ENCODE results near the gene ELMO1.
"Not testable (repeated sequence)": the region's sequence is repeated elsewhere in the genome, so short reads cannot be mapped to it uniquely, and the experiment has no call there.

Gene ELMO1

GRCh38 chr7:36982766-36983165 lies 465.9 kb downstream of the ELMO1 start:
- no peak for DNase-seq (ENCODE audit: low read depth in 2 of 2)

- DNase-seq (ENCODE audit: low read depth in 2 of 2) = no peak
Observed at GRCh38 chr7:36979810-36980248, 468.8 kb downstream of the ELMO1 start.

DNA sequence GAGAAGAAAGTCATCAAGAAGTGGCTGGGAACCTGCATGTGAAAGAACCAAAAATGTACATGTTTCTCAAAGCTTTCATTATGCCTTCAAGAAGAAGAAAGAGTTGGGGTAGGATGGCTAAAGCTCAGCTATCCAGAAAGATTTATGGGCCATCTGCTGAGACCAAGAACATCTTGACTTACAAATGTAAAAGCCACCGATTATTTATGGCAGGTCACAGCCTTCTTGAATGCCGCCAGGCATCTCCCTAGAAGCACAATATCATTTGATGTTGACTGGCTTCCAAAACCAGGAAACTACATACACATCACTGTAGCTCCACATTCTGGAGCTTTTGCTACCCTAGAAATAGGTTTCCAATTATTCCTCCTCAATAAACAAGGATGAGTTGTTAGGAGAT lies 470.2 kb downstream of the ELMO1 start:
- no peak for DNase-seq (ENCODE audit: low read depth in 2 of 2)

DNA sequence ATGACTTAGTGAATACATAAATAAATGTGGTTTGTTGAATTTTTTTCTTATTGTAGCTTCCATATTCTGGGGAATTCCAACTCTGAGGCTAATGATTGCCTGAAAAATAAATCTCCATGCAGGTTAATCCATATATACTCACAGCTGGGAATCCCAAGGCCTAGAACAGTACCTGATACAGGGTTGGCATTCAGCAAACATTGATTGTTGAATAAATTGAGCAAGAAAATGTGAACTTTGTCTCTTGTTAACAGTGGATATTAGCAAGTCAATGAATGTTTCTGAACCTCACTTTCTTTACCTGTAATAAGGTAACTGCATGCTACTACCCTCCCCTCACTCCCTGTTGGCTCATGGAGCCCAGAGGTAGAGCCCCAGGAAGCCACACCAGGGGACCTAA lies 470.8 kb downstream of the ELMO1 start:
- DNase-seq (ENCODE audit: low read depth in 2 of 2) = no peak

GRCh38 chr7:36973534-36973933 lies 475.1 kb downstream of the ELMO1 start:
- DNase-seq (ENCODE audit: low read depth in 2 of 2) = not testable (repeated sequence)

GRCh38 chr7:36972140-36972518 lies 476.5 kb downstream of the ELMO1 start:
- DNase-seq (ENCODE audit: low read depth in 2 of 2) = no peak

GRCh38 chr7:36971515-36972139 lies 477.0 kb downstream of the ELMO1 start:
- DNase-seq (ENCODE audit: low read depth in 2 of 2) = no peak

DNA sequence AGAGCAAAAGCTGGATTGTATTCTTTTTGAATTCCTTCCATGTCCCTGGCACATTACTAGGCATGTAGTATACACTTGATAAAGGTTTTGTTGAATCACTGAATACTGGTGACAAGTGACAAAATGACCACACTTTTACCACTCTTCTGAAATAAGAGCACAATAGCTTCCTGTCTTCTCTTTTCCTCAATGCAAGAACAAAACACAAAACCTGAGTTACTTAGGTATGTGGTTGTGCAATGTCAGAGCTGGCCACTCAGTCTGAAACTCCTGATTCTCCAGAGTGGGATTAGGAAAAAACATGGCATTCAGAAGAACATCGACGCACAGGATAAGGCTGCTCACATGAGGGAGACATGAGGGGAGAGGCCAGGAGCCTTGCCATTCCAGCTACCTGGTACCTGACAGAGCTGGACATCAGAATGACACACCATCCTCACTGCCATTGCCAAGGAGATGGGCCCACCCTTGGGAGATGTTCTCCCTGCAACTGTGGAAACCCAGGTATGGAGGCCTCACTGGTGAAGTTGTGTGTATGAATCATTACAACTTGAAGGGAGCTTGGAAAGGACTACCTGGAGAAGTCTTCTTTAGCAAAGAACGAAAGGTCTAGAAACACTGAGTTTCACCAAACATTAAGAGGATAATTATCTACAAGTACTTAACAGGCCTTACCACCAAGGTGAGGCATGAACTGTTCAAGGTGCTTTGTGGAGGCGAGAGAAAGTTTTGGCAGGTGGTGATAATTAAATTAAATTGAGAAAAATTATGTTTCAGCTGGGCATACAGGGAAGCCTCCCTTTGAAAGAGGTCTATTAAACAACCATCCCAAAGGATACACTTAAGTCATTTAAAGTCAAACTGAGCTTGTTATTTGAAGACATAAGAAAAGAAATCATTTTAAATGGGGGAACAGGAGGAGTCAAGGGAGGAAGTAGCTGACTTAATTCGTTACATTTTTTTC lies 477.8 kb downstream of the ELMO1 start:
- no peak for DNase-seq (ENCODE audit: low read depth in 2 of 2)

DNA sequence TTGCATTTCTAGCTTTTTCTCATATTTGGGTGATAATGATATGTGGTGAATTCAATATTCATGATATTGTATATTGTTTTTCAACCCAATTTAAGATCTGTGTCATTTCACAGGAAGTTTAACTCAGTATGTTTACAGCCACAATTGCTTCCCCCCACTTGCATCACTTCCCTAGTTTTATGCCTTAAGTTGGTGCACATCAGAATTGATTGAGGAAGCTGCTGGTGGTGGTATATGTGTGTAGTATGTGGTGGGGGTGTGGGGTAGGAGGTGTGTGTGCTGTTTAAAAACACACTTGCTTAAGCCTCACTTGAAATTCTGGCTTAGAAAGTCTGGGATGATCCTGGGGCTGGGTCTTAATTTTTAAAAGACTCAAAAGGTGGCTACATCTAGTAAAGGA lies 479.3 kb downstream of the ELMO1 start:
- DNase-seq (ENCODE audit: low read depth in 2 of 2) = no peak

DNA sequence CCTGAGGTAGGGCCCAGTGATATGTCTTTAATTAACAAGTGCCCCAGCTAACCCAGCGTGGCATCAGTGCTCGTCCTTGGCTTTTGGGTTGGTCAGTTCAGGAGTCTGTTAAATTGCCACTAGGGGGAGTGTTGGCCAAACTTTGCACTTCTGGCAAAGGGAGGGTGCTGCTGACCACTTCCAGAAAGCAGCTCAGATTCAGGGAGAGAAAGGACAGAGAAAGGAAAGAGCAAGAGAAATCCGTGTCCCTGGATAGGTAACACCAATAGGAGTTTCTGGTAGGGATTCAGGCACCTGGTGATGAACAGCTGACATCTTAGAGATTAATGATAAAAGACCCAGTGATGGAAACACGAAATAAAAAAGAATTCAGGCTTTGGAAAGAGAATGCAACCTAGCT lies 481.3 kb downstream of the ELMO1 start:
- DNase-seq (ENCODE audit: low read depth in 2 of 2) = no peak

GRCh38 chr7:36966636-36967035 lies 482.0 kb downstream of the ELMO1 start:
- no peak for DNase-seq (ENCODE audit: low read depth in 2 of 2)

- DNase-seq (ENCODE audit: low read depth in 2 of 2) = no peak
Observed at GRCh38 chr7:36966039-36966438, 482.6 kb downstream of the ELMO1 start.

GRCh38 chr7:36965625-36966024 lies 483.0 kb downstream of the ELMO1 start:
- no peak for DNase-seq (ENCODE audit: low read depth in 2 of 2)

GRCh38 chr7:36964297-36964696 lies 484.4 kb downstream of the ELMO1 start:
- DNase-seq (ENCODE audit: low read depth in 2 of 2) = no peak

DNA sequence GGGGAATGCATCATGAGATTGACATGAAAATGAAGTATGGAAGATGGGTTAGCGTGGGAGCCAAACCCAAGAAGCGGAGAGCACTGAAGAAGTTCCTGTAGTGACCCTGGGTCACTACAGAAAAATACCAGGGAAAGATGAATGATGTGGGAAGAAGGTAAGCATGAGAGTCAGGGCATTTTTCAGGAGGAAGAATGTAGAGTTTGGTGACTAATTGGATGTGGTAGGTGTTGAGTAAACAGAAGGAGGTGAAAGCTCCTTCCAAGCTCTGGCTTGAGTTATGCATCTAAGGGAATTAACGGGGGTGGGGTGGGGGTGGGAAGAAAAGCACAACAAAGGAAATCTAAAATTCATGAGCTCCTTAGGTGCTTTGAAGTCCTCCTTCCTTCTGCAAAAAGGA lies 486.3 kb downstream of the ELMO1 start:
- DNase-seq (ENCODE audit: low read depth in 2 of 2) = no peak

- DNase-seq (ENCODE audit: low read depth in 2 of 2) = no peak
Observed at GRCh38 chr7:36961693-36962092, 487.0 kb downstream of the ELMO1 start.

- DNase-seq (ENCODE audit: low read depth in 2 of 2) = peak; percentile 10 to 37
Observed at GRCh38 chr7:36961097-36961496, 487.6 kb downstream of the ELMO1 start.

DNA sequence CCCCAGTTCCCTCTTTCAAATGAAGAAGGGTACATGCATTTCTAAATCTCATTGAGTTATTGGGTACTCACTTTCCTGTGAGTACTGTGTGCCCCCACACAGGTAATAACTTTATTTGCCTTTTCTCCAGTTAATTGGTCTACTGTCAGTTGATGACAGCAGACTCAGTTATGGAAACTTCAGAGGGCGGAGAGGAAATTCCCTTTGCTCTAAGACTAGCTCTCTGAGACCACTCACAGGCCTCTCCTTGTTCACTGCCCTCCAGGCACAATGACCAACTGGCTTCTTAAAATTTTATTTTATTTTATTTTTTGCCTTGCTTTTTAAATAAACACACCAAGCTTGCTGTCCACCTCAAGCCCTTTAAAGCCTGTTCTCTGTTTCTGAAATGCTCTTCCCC lies 488.6 kb downstream of the ELMO1 start:
- DNase-seq (ENCODE audit: low read depth in 2 of 2) = no peak

DNA sequence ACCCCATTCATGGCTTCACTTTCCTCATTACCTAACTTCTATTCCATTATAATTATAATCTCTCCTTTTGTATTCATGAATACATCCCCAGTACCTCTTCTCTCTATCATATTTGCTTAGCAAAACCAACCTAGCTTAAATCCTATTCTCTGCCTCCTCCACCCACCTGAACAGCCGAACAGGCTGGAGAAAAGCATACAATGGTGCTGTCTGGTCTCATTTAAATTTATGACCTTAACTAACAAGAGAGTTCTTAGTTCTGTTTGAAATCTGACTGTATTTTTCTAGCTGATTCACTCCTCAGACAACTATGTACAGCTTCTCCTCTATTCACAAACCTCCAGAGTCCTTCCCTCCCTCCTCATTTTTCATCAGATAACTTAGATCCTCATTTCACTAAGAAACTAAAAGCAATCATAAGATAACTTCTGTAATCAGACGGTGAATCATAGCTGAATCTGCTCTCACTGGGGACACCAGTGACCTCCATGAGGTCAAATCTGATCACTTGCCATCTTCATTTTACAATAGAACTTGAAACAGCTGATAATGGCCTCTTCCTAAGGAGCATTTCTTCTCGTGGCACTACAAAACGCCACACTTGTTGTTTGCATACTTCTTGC lies 490.4 kb downstream of the ELMO1 start:
- DNase-seq (ENCODE audit: low read depth in 2 of 2) = no peak

DNA sequence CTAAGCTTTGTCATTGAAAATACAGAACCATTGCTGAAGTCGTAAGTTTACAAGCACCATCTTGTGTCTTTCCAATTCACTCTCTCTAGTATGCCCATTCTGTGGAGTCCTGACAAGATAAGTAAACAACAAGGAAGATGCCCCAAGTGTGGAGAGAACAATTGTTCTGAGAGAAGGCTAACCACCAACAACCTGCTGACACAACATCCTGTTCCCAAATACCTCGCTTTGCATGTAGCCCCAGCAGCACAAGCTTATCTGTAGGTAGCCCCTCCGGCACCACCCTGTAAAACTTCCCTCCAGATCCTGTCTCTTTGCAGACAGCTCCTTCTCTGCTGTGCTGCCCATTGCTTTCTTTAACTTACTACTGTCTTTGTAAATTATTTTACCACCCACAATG lies 491.0 kb downstream of the ELMO1 start:
- no peak for DNase-seq (ENCODE audit: low read depth in 2 of 2)

- DNase-seq (ENCODE audit: low read depth in 2 of 2) = no peak
Observed at GRCh38 chr7:36956814-36957213, 491.9 kb downstream of the ELMO1 start.

- no peak for DNase-seq (ENCODE audit: low read depth in 2 of 2)
Observed at GRCh38 chr7:36955456-36956129, 493.1 kb downstream of the ELMO1 start.
